HepG2 (cell line): Measurements from ENCODE around the gene PRPSAP1. TPM values are rescaled to one million over a fixed set of nuclear protein-coding genes. Genes with fewer than 3 reads are reported as not detected.
A peak's percentile ranks its signal among the peaks of the same experiment; 100 is the strongest.

Experiments
- ATF7 ChIP-seq, 2 experiments: fragments of 450-650 bp in 1 of 2; sonication (generic) in 1 of 2; formaldehyde crosslinking in 1 of 2; IDR thresholded peaks; 2 replicates each; pipeline versions ENCODE4 v1.4.0 to v1.6.1; 2016 to 2020; ENCODE audit warnings: antibody characterized with exemption in 1 of 2, mild to moderate bottlenecking in 1 of 2, missing genetic modification reagents in 1 of 2
- BRCA1 ChIP-seq: sonication (generic); formaldehyde crosslinking; IDR thresholded peaks from 2 replicates; pipeline ENCODE4 v1.4.0; 2020; ENCODE audit warnings: missing genetic modification reagents
- CBFB ChIP-seq: sonication (generic); formaldehyde crosslinking; IDR thresholded peaks from 2 replicates; pipeline ENCODE4 v1.4.0; 2020; ENCODE audit warnings: missing genetic modification reagents
- HNF1B ChIP-seq: sonication (generic); formaldehyde crosslinking; IDR thresholded peaks from 2 replicates; pipeline ENCODE4 v1.5.1; 2020; ENCODE audit warnings: mild to moderate bottlenecking, moderate library complexity, missing genetic modification reagents
- HNRNPLL ChIP-seq: fragments of 200-400 bp; formaldehyde crosslinking; IDR thresholded peaks from 2 replicates; pipeline ENCODE4 v1.6.1; 2017; ENCODE audit warnings: mild to moderate bottlenecking, low read depth, low read length; ENCODE audit not compliant: poor library complexity, severe bottlenecking
- IRF9 ChIP-seq: sonication (generic); formaldehyde crosslinking; IDR thresholded peaks from 2 replicates; pipeline ENCODE4 v1.8.0; 2022; ENCODE audit warnings: missing genetic modification reagents, mild to moderate bottlenecking, borderline replicate concordance
- KAT8 ChIP-seq: IDR thresholded peaks from 2 replicates; pipeline ENCODE4 v1.6.1; 2016; ENCODE audit warnings: missing genetic modification reagents, missing compliant biosample characterization
- MXI1 ChIP-seq: IDR thresholded peaks from 3 replicates; pipeline ENCODE4 v1.6.1; 2012; ENCODE audit warnings: low read depth, low read length, inconsistent platforms, borderline replicate concordance
- RCOR2 ChIP-seq: IDR thresholded peaks from 2 replicates; pipeline ENCODE4 v1.6.1; 2016; ENCODE audit warnings: missing biosample characterization, missing genetic modification reagents
- REPIN1 ChIP-seq: sonication (generic); formaldehyde crosslinking; IDR thresholded peaks from 2 replicates; pipeline ENCODE4 v1.8.0; 2022; ENCODE audit warnings: missing genetic modification reagents, low read depth, mild to moderate bottlenecking, borderline replicate concordance
- RNF219 ChIP-seq: sonication (generic); formaldehyde crosslinking; IDR thresholded peaks from 2 replicates; pipeline ENCODE4 v1.5.0; 2020; ENCODE audit warnings: mild to moderate bottlenecking, missing genetic modification reagents
- SMAD3 ChIP-seq: sonication (generic); formaldehyde crosslinking; IDR thresholded peaks from 2 replicates; pipeline ENCODE4 v1.4.0; 2020; ENCODE audit warnings: missing genetic modification reagents
- WIZ ChIP-seq: sonication (generic); formaldehyde crosslinking; IDR thresholded peaks from 2 replicates; pipeline ENCODE4 v1.5.1; 2020; ENCODE audit warnings: mild to moderate bottlenecking, missing genetic modification reagents
- ZBTB8A ChIP-seq: sonication (generic); formaldehyde crosslinking; IDR thresholded peaks from 2 replicates; pipeline ENCODE4 v1.4.0; 2020; ENCODE audit warnings: mild to moderate bottlenecking, low read depth, missing genetic modification reagents, borderline replicate concordance
- ZNF234 ChIP-seq: sonication (generic); formaldehyde crosslinking; conservative IDR thresholded peaks from 2 replicates; pipeline ENCODE4 v1.5.1; 2020; ENCODE audit warnings: mild to moderate bottlenecking, missing genetic modification reagents
- ZNF3 ChIP-seq: IDR thresholded peaks from 2 replicates; pipeline ENCODE4 v1.7.0; 2017; ENCODE audit warnings: inconsistent platforms
- ZNF329 ChIP-seq: sonication (generic); formaldehyde crosslinking; IDR thresholded peaks from 2 replicates; pipeline ENCODE4 v1.9.0; 2021; ENCODE audit warnings: low read depth, mild to moderate bottlenecking, missing genetic modification reagents
- ZNF33A ChIP-seq: sonication (generic); formaldehyde crosslinking; IDR thresholded peaks from 2 replicates; pipeline ENCODE4 v1.5.1; 2020; ENCODE audit warnings: missing genetic modification reagents, mild to moderate bottlenecking, moderate library complexity, borderline replicate concordance
- ZNF362 ChIP-seq: sonication (generic); formaldehyde crosslinking; IDR thresholded peaks from 2 replicates; pipeline ENCODE4 v1.4.0; 2020; ENCODE audit warnings: missing genetic modification reagents, mild to moderate bottlenecking, borderline replicate concordance
- ZNF383 ChIP-seq: sonication (generic); formaldehyde crosslinking; IDR thresholded peaks from 2 replicates; pipeline ENCODE4 v1.4.0; 2020; ENCODE audit warnings: missing genetic modification reagents, mild to moderate bottlenecking, borderline replicate concordance
- ZNF589 ChIP-seq: sonication (generic); formaldehyde crosslinking; conservative IDR thresholded peaks from 2 replicates; pipeline ENCODE4 v1.8.0; 2022; ENCODE audit warnings: mild to moderate bottlenecking, moderate library complexity, missing genetic modification reagents
- ZNF607 ChIP-seq: sonication (generic); formaldehyde crosslinking; IDR thresholded peaks from 2 replicates; pipeline ENCODE4 v1.5.1; 2020; ENCODE audit warnings: missing genetic modification reagents, mild to moderate bottlenecking, borderline replicate concordance
- ZNF749 ChIP-seq: sonication (generic); formaldehyde crosslinking; IDR thresholded peaks from 2 replicates; pipeline ENCODE4 v1.8.0; 2022; ENCODE audit warnings: mild to moderate bottlenecking, missing genetic modification reagents, moderate library complexity, borderline replicate concordance
- ZNF792 ChIP-seq: IDR thresholded peaks from 2 replicates; pipeline ENCODE4 v1.6.1; 2016
- polyA plus RNA-seq, 8 experiments: library from polyadenylated mRNA; depleted of rRNA in 3 of 8; stranded (reverse) in 7 of 8; unstranded in 1 of 8; fragments of >200 nt; fragmentation: Illumina TruSeq in 4 of 8; extraction: Trizol in 4 of 8; gene quantifications; 2 replicates each; pipeline versions ENCODE4 v1.2.1 to v1.2.3, GENCODE V29; 2011 to 2016; ENCODE audit warnings: low read depth in 4 of 8, missing spikeins in 1 of 8, mixed read lengths in 1 of 8; ENCODE audit not compliant: insufficient read depth in 1 of 8
- total RNA-seq, 5 experiments: library from RNA; depleted of rRNA; stranded (reverse); fragments of >200 nt; fragmentation: Illumina TruSeq; extraction: Trizol; gene quantifications; 2 replicates each; pipeline ENCODE4 v1.2.3, GENCODE V29; 2016; ENCODE audit warnings: low read depth in 1 of 5

Gene PRPSAP1
- total and polyA plus RNA-seq, 2 of the 13 experiments (the other 11 are each of a cell fraction or from before 2014, with no cell fraction given): 91.1 to 314 TPM

GRCh38 chr17:76382351-76382802 is 28.7 kb upstream of the PRPSAP1 start (continued):
- TF ChIP-seq RNF219 (CRISPR knock-in tag) (0 out of 2 replicates have a peak, but pooled peaks have one; percentile 29), HNF1B (CRISPR knock-in tag) (peak; percentile 40; the same call in 1 of the 2 replicates), ZBTB8A (no peak), RCOR2 (no peak), ZNF362 (peak; percentile 85), ZNF329 (CRISPR knock-in tag) (peak; percentile 74; the same call in 1 of the 2 replicates), ZNF383 (no peak), ZNF33A (no peak), CBFB (peak; percentile 56), MXI1 (no peak; the same call in 2 of the 3 replicates), ZNF792 (CRISPR knock-in tag) (0 out of 2 replicates have a peak, but pooled peaks have one; percentile 22), BRCA1 (CRISPR knock-in tag) (no peak), ZNF749 (CRISPR knock-in tag) (peak; percentile 38; the same call in 1 of the 2 replicates), SMAD3 (peak; percentile 77), ZNF589 (CRISPR knock-in tag) (no peak), IRF9 (0 out of 2 replicates have a peak, but pooled peaks have one; percentile 79), WIZ (CRISPR knock-in tag) (no peak), REPIN1 (CRISPR knock-in tag) (no peak; the same call in 1 of the 2 replicates), ATF7 (IDR thresholded peaks at IDR 0.05) (no peak), ATF7 (CRISPR knock-in tag; IDR thresholded peaks at IDR 0.05) (peak; percentile 19; the same call in 1 of the 2 replicates), KAT8 (CRISPR knock-in tag) (peak; percentile 81), HNRNPLL (peak; percentile 75), ZNF234 (CRISPR knock-in tag) (no peak; the same call in 1 of the 2 replicates), ZNF3 (no peak), ZNF607 (peak; percentile 66; the same call in 1 of the 2 replicates)
